SK-N-MC (cell line): ENCODE results near the gene BMP6.

Source experiments
- DNase-seq: peaks from one replicate; pipeline ENCODE4 v3.0.0-alpha.2; 2011; ENCODE audit warnings: low read depth, low spot score
- H3K27ac ChIP-seq: fragments of 200-600 bp; sonication (generic); 2 replicates; pipeline ENCODE4 v1.5.1; 2016; ENCODE audit warnings: mixed run types
- H3K36me3 ChIP-seq: fragments of 200-600 bp; sonication (generic); 2 replicates; pipeline ENCODE4 v1.6.1; 2017; ENCODE audit warnings: antibody characterized with exemption, low read length, mixed read lengths; ENCODE audit not compliant: insufficient read depth
- H3K4me3 ChIP-seq: fragments of 200-600 bp; sonication (generic); 2 replicates; pipeline ENCODE4 v1.5.1; 2016
- H3K9ac ChIP-seq: fragments of 200-600 bp; sonication (generic); 2 replicates; pipeline ENCODE4 v1.8.0; 2017; ENCODE audit warnings: mixed run types, mixed read lengths; ENCODE audit not compliant: insufficient read length
- H3K9me3 ChIP-seq: fragments of 200-600 bp; sonication (generic); 2 replicates; pipeline ENCODE4 v1.6.1; 2017; ENCODE audit warnings: low read depth, mild to moderate bottlenecking, antibody characterized with exemption, low read length, moderate library complexity, mixed read lengths
- EZH2 ChIP-seq: fragments of 200-600 bp; sonication (generic); IDR thresholded peaks from one replicate; pipeline ENCODE4 v1.6.1; 2017; ENCODE audit warnings: antibody characterized with exemption
- FOXP2 ChIP-seq: optimal IDR thresholded peaks from 2 replicates; pipeline ENCODE3; 2011; ENCODE audit warnings: mild to moderate bottlenecking, moderate library complexity; ENCODE audit not compliant: insufficient read depth; ENCODE audit errors: extremely low read length, control extremely low read depth
- POLR2AphosphoS5 ChIP-seq: IDR thresholded peaks from 2 replicates; pipeline ENCODE4 v1.6.1; 2012; ENCODE audit warnings: mild to moderate bottlenecking, low read depth, low read length, borderline replicate concordance

BMP6 gene

DNA sequence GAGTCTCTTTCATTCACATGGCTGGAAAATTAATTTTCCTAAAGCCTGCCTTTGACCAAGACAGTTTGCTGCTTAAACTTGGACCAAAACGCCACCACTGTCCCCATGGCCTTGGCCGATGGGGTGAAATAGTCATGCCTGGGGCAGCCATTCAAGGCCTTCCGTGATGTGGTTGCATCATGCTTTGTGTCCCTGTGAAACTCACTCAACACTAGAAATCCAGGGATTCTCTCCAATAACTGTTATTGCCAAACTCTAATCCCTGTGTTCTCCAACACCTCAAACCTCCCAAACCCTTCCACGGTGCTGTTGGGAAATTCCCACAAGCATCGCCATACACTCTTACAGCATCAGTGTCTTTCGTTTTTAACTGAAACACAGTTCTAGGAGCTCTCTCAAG lies 186.1 kb downstream of the BMP6 start:
- DNase-seq = no peak
- H3K4me3 ChIP-seq = no peak overlapping the region
- H3K36me3 ChIP-seq = no peaks in the 10 kb centered on the region
- no peaks in the 10 kb centered on the region for H3K9me3 ChIP-seq
- no peak overlapping the region for H3K27ac ChIP-seq
- no peak overlapping the region for H3K9ac ChIP-seq
- TF ChIP-seq FOXP2 (no peak), POLR2AphosphoS5 (no peak), EZH2 (no peak)

DNA sequence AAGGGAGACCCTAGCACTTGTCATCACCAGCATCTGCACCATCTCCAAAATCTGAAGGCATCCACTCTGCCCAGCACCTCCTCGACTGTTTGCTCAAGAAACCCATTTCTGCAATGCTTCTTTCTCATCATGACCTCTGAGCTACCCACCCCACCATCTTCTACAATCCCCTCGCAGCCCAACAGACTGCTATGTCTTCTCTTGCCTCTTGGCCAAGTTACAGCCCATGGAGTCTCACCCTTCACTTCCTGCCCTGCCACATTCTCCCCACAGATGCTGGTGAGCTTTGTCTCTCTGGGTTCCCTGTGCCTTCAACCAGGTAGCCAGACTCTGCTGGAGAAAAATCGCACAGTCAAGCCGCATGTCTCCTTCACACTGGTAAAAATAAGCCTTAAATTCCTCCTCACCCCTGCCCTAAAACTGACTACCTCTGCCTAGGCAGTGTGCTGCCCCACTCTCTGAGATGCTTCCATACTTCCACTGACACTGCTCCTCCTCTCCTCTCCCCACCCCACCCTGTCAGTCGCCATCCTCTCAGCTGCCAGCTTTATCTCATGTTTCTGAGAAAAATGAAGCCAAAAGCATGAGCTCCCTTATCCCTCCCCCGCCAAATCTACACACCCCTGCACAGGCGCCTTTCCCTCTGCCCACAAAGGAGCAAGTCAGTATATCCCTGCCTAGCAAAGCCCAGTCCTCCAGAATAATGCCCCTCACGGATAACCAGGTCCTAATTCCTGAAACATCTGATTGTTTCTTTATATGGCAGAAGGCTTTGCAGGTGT lies 187.0 kb downstream of the BMP6 start:
- Histone ChIP-seq H3K9me3 (no peaks in the 10 kb centered on the region), H3K36me3 (no peaks in the 10 kb centered on the region), H3K4me3 (no peak overlapping the region), H3K27ac (no peak overlapping the region), H3K9ac (no peak overlapping the region)
- no peak for TF ChIP-seq POLR2AphosphoS5
- no peak for DNase-seq

DNA sequence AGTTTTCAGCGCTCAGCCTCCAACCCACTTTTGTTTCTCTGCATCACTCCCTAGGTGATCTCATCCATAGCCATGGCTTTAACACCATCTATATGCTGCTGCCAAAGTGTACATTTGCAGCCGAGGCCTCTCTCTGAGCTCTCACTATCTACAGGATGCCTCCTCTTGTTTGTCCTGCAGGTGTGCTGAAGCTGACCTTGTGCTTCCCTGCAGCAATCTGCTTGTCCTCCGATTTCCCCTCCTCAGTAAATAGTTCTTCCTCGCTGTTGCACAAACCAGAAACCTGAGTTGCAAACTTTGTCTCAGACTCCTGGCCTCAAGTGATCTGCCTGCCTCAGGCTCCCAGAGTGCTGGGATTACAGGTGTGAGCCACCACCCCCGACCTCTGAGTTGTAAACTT lies 188.4 kb downstream of the BMP6 start:
- Histone ChIP-seq H3K36me3 (no peaks in the 10 kb centered on the region), H3K9ac (no peak overlapping the region), H3K9me3 (no peaks in the 10 kb centered on the region), H3K4me3 (no peak overlapping the region), H3K27ac (no peak overlapping the region)
- TF ChIP-seq FOXP2 (no peak), POLR2AphosphoS5 (no peak), EZH2 (no peak)
- no peak for DNase-seq

DNA sequence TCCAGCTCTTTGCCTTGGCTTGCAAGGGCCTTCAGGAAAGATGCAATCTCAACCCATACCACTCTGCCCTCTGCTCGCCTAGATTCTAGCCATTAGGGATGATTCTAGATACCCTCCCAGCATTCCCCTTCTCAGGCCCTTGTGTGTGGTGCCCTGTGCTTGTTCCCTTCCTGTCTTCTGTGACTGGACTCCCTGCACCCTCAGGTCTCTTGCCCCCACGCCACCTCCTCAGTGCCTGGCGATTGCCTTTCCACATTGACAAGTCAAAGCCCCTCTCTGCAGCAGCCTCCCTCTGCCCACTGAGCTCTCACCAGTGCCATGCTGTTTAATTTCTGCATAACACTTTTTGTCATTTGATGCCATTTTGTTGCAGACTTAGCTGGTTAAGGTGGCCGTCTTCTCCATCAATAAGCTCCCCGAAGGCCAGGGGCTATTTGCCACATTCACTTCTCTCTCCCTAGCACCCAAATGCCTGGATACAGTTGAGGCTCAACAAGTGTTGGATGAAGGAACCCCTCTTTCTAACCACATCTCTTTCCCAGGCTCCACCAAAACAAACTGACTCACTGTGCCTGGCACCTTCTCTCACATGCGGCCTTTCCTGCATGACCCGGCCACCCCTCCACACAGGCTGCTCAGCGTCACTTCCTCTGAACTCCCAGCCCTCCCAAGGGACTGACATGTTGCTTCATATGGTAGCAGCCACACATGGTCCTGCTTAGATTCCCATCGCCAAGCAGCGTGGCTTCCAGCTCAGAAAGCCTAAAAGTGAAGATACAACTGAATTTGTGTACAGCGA lies 189.3 kb downstream of the BMP6 start:
- no peak for DNase-seq
- Histone ChIP-seq H3K9ac (no peak overlapping the region), H3K4me3 (no peak overlapping the region)

DNA sequence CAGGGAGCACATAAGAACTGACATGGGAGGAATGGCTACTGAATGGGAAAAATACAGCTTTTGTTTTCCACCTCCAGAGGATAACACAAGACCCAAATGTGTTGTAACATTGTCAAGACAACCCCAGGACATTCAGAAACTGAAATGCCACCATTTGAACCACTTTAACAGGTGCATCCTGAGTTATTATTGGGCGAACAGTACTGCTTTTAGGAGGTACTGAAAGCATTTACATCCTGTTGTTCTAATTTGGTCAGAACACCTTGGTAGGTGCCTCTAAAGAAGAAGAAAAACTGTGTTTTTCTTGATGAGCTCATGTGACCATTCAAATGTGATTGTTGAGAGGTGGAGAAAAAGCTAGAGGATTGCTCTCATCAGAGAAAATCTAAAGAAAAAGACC lies 191.1 kb downstream of the BMP6 start:
- Histone ChIP-seq H3K9me3 (no peaks in the 10 kb centered on the region), H3K9ac (no peak overlapping the region), H3K27ac (no peak overlapping the region), H3K4me3 (no peak overlapping the region), H3K36me3 (no peaks in the 10 kb centered on the region)
- DNase-seq = no peak
- TF ChIP-seq FOXP2 = no peak
- no peak for TF ChIP-seq EZH2
- no peak for TF ChIP-seq POLR2AphosphoS5

More for the DNA sequence above, 189.3 kb downstream of the BMP6 start:
- H3K36me3 ChIP-seq = no peaks in the 10 kb centered on the region
- no peaks in the 10 kb centered on the region for H3K9me3 ChIP-seq
- TF ChIP-seq POLR2AphosphoS5 = no peak
- no peak overlapping the region for H3K27ac ChIP-seq

DNA sequence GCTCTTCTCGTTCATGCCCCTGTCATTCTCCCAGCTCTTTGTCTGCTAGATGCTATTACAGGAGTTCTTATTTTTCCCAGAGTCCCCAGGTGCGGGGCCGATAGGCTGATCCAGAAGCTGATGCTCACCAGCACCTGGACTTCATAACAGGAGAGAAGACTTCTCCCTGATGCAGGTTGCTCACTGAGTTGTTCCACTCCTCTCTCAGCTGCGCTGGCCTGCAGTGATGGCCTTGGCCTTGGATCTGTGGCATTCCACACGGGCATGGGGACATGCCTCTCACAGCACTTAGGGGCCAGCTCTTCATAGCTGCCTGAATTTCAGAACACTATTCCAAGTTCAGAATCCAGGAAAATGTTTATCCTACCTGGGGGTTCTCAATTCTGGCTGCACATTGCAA lies 191.8 kb downstream of the BMP6 start:
- H3K27ac ChIP-seq = no peak overlapping the region
- H3K9ac ChIP-seq = no peak overlapping the region

DNA sequence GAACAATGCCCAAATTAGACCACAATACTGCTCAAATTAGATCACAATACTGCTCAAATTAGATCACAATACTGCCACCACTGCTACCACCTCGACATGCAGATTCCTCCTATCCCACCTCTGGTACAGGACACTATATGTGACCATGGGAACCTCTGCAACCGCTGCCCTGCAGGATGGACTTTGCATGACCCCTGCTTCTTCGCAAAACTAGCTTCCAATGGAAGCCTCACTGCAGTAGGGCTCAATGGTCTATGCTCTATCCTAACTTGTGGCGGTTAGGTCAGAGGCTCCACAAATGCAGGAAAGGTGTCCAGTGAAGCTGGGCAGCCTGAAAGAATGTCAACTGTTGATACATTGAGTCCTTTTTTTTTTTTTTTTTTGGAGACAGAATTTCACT lies 192.5 kb downstream of the BMP6 start:
- TF ChIP-seq POLR2AphosphoS5 (no peak), FOXP2 (no peak), EZH2 (no peak)
- no peak overlapping the region for H3K9ac ChIP-seq
- no peak overlapping the region for H3K27ac ChIP-seq
- no peak overlapping the region for H3K4me3 ChIP-seq
- no peak for DNase-seq
- H3K9me3 ChIP-seq = no peaks in the 10 kb centered on the region
- H3K36me3 ChIP-seq = no peaks in the 10 kb centered on the region

More for the DNA sequence above, 191.8 kb downstream of the BMP6 start:
- no peak overlapping the region for H3K4me3 ChIP-seq
- TF ChIP-seq EZH2 (no peak), FOXP2 (no peak)
- no peaks in the 10 kb centered on the region for H3K9me3 ChIP-seq
- DNase-seq = no peak
- no peaks in the 10 kb centered on the region for H3K36me3 ChIP-seq

DNA sequence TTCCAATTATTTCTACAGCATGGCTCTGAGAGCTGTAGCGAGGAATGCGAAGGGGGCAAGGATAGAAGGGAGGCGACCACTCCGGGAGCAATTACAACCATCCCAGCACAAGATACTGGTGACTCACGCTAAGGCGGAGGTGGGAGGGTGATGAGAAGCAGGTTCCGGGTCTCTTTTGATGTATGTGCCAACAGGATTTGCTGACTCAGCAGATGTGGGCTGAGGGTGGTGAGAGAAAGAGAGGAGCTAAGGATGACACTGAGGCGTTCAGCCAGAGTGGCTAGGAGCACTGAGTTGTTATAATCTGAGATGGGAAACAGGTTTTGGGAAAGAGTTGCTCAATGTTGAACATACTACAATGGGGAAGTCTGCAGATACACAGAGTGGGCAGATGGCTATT lies 194.0 kb downstream of the BMP6 start:
- DNase-seq = no peak
- Histone ChIP-seq H3K4me3 (no peak overlapping the region), H3K27ac (no peak overlapping the region), H3K36me3 (no peaks in the 10 kb centered on the region), H3K9ac (no peak overlapping the region), H3K9me3 (no peaks in the 10 kb centered on the region)
- TF ChIP-seq EZH2 (no peak), FOXP2 (no peak), POLR2AphosphoS5 (no peak)

DNA sequence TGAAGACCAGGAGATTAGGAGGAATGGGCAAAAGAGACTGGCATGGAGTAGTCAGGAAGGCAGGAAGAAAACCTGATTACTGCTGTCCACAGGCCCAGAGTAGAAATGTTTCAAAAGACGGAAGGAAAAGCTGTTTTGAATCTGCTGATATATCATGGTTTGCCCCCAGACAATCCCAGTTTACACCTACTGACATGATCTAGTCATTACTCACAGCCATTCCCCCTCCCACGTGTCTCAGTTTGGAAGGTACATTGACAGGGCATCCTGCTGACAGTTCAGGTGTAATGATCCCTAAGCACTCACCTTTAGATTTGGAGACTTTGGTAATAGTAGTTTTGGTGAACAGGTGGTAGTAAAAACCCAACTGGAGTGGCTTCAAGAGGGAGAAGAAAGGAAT lies 194.5 kb downstream of the BMP6 start:
- Histone ChIP-seq H3K4me3 (no peak overlapping the region), H3K27ac (no peak overlapping the region), H3K9me3 (no peaks in the 10 kb centered on the region), H3K36me3 (no peaks in the 10 kb centered on the region), H3K9ac (no peak overlapping the region)
- TF ChIP-seq EZH2 (no peak), POLR2AphosphoS5 (no peak), FOXP2 (no peak)
- DNase-seq = no peak
